K562 (cell line): Measurements from ENCODE around the gene WDR35. TPM values are rescaled to one million over a fixed set of nuclear protein-coding genes. Genes with fewer than 3 reads are reported as not detected.

Experiments
- ATAC-seq: fragments of 200-7000 bp; cut with Tn5 transposase; 3 replicates; pipeline ENCODE4 v1.9.1; 2020; ENCODE audit warnings: moderate library complexity
- BruUV-seq: library from RNA; stranded (reverse); fragments of 400-500 nt; replicated peaks from 2 replicates; lab custom pipeline; 2021; lab: Mats Ljungman, UMichigan
- CTCF ChIA-PET: fragments of 300-600 bp; formaldehyde crosslinking; extraction: SDS; loops from one replicate; lab custom pipeline; 2021; ENCODE audit warnings: low intra/inter-chr PET ratio; lab: Yijun Ruan, JAX
- POLR2A ChIA-PET: fragments of 300-600, 350-650 bp; sonication (Branson Sonifier 250); formaldehyde crosslinking; extraction: SDS; loops from one replicate; lab custom pipeline; 2021; ENCODE audit warnings: antibody characterized with exemption, inconsistent platforms; lab: Yijun Ruan, JAX
- DNase-seq, 4 experiments: peaks; one replicate each; pipeline versions ENCODE4 v3.0.0 to v3.0.0-alpha.2; 2011 to 2018; ENCODE audit warnings: low spot score in 3 of 4, mixed read lengths in 3 of 4; ENCODE audit errors: extremely low read depth in 1 of 4
- FAIRE-seq: peaks from 2 replicates; lab custom pipeline; 2011; peaks lifted over from hg19 to GRCh38; lab: Jason Lieb, UNC
- H2AFZ ChIP-seq: 2 replicates; pipeline ENCODE4 v1.6.0; 2011; ENCODE audit warnings: low read depth, low read length, control low read depth, inconsistent platforms
- H3K27ac ChIP-seq: fragments of 200-600 bp; 3 replicates; pipeline ENCODE4 v1.8.0; 2011; ENCODE audit warnings: low read depth, mild to moderate bottlenecking, control low read depth, inconsistent platforms, low read length, moderate library complexity, mixed read lengths; ENCODE audit errors: extremely low read depth
- H3K27me3 ChIP-seq, 2 experiments: fragments of 300-600 bp in 1 of 2; 2 replicates in 1 of 2; 3 replicates in 1 of 2; pipeline versions ENCODE4 v1.6.0 to v1.8.0; 2011; ENCODE audit warnings: inconsistent platforms in 2 of 2, low read length in 2 of 2, mild to moderate bottlenecking in 1 of 2, mixed read lengths in 1 of 2, moderate library complexity in 1 of 2; ENCODE audit not compliant: control insufficient read depth in 2 of 2, insufficient read depth in 2 of 2
- H3K36me3 ChIP-seq: fragments of 300-600 bp; 3 replicates; pipeline ENCODE4 v1.8.0; 2011; ENCODE audit warnings: mild to moderate bottlenecking, low read length, inconsistent platforms; ENCODE audit not compliant: control insufficient read depth, insufficient read depth
- H3K4me1 ChIP-seq, 2 experiments: fragments of 200-600 bp in 1 of 2; replicated peaks in 1 of 2; 2 replicates in 1 of 2; 3 replicates in 1 of 2; pipeline versions ENCODE4 v1.5.1 to v1.8.0; 2011; ENCODE audit warnings: inconsistent platforms in 2 of 2, low read length in 2 of 2, mild to moderate bottlenecking in 1 of 2, mixed read lengths in 1 of 2, moderate library complexity in 1 of 2; ENCODE audit not compliant: control insufficient read depth in 2 of 2, insufficient read depth in 2 of 2
- H3K4me2 ChIP-seq: 2 replicates; pipeline ENCODE4 v1.6.1; 2011; ENCODE audit warnings: low read length, control low read depth, inconsistent platforms, mixed read lengths; ENCODE audit not compliant: insufficient read depth
- H3K4me3 ChIP-seq: fragments of 200-600 bp; sonication (generic), shearing (Covaris generic); 2 replicates; pipeline ENCODE4 v1.5.1; 2016; ENCODE audit warnings: control low read depth, inconsistent platforms
- H3K79me2 ChIP-seq: fragments of 200-600 bp; 3 replicates; pipeline ENCODE4 v1.8.0; 2011; ENCODE audit warnings: low read length, inconsistent platforms; ENCODE audit not compliant: control insufficient read depth, insufficient read depth
- H3K9ac ChIP-seq, 2 experiments: 2 replicates each; pipeline versions ENCODE4 v1.6.0 to v1.6.1; 2011; ENCODE audit warnings: low read depth in 2 of 2, low read length in 2 of 2, control low read depth in 1 of 2, inconsistent platforms in 1 of 2, mild to moderate bottlenecking in 1 of 2, mixed read lengths in 1 of 2; ENCODE audit not compliant: insufficient read depth in 1 of 2
- H3K9me1 ChIP-seq: one replicate; pipeline ENCODE4 v1.6.0; 2011; ENCODE audit warnings: inconsistent platforms, mild to moderate bottlenecking, low read length, moderate library complexity; ENCODE audit not compliant: control insufficient read depth, insufficient read depth
- H3K9me3 ChIP-seq: replicated peaks from 2 replicates; pipeline ENCODE4 v1.5.1; 2011; ENCODE audit warnings: low read depth, low read length, inconsistent platforms; ENCODE audit not compliant: control insufficient read depth, insufficient read depth
- H4K20me1 ChIP-seq: replicated peaks from 2 replicates; pipeline ENCODE4 v1.6.1; 2011; ENCODE audit warnings: low read length, inconsistent platforms, mixed read lengths; ENCODE audit not compliant: control insufficient read depth, insufficient read depth
- ADNP ChIP-seq: fragments of 200-800 bp; sonication (Bioruptor generic); IDR thresholded peaks from 2 replicates; pipeline ENCODE4 v1.6.1; 2016; ENCODE audit warnings: missing genetic modification characterization, missing compliant biosample characterization
- CBX5 ChIP-seq: IDR thresholded peaks from 2 replicates; pipeline ENCODE4 v1.6.1; 2014; ENCODE audit warnings: low read depth, borderline replicate concordance
- CHD1 ChIP-seq: fragments of 200-600 bp; sonication (generic); IDR thresholded peaks from one replicate; pipeline ENCODE4 v1.6.1; 2012; ENCODE audit warnings: mild to moderate bottlenecking, moderate library complexity, low read length, inconsistent platforms
- DPF2 ChIP-seq: fragments of 450-650 bp; IDR thresholded peaks from 2 replicates; pipeline ENCODE4 v1.6.1; 2016
- ELF2 ChIP-seq: fragments of 250-450 bp; sonication (Bioruptor Pico); IDR thresholded peaks from 2 replicates; pipeline ENCODE4 v1.5.0; 2021; ENCODE audit warnings: mild to moderate bottlenecking
- HCFC1 ChIP-seq: IDR thresholded peaks from 2 replicates; pipeline ENCODE4 v1.6.1; 2012; ENCODE audit warnings: low read depth, low read length, improper control_type of control experiment
- RBBP5 ChIP-seq: fragments of 200-600 bp; sonication (generic); IDR thresholded peaks from 2 replicates; pipeline ENCODE4 v1.6.1; 2012; ENCODE audit warnings: borderline replicate concordance, mild to moderate bottlenecking, low read length, control low read depth, inconsistent platforms; ENCODE audit not compliant: insufficient read depth, poor library complexity, severe bottlenecking
- ZNF239 ChIP-seq: fragments of 250-450 bp; sonication (Bioruptor Pico); IDR thresholded peaks from 2 replicates; pipeline ENCODE4 v1.4.0; 2020; ENCODE audit warnings: mild to moderate bottlenecking
- ZNF431 ChIP-seq: sonication (generic); formaldehyde crosslinking; IDR thresholded peaks from 2 replicates; pipeline ENCODE4 v1.8.0; 2022; ENCODE audit warnings: mild to moderate bottlenecking, missing genetic modification reagents
- WGBS: fragments of 100-300 bp; shearing (Covaris generic); methylation state at CpG from one replicate; pipeline ENCODE4 v1.1.6; 2016; ENCODE audit warnings: low coverage, mixed read lengths; ENCODE audit not compliant: insufficient coverage; ENCODE audit errors: missing lambda C conversion rate; 5-methylcytosine and 5-hydroxymethylcytosine counted together
- in situ Hi-C: fragments of 300-500 bp; cut with MboI; formaldehyde crosslinking; loops from 4 replicates; pipeline ENCODE4 v1.15.0; 2018; ENCODE audit warnings: inconsistent platforms, mixed read lengths
- intact Hi-C: fragments of 100-400 bp; cut with micrococcal nuclease; formaldehyde crosslinking; loops from 2 replicates; pipeline ENCODE4 v1.14.2; 2022
- polyA plus RNA-seq, 8 experiments: library from polyadenylated mRNA; depleted of rRNA in 4 of 8; stranded (reverse) in 5 of 8; unstranded in 3 of 8; fragments of >200 nt; fragmentation: Nextera tagmentation in 2 of 8; fragmentation: Illumina TruSeq in 1 of 8; extraction: Ambion mirVana in 2 of 8; extraction: Trizol in 1 of 8; gene quantifications; 2 replicates each; pipeline versions ENCODE4 v1.2.1 to v1.2.3, GENCODE V29; 2011 to 2014; ENCODE audit warnings: inconsistent platforms in 1 of 8, missing spikeins in 1 of 8
- total RNA-seq, 7 experiments: library from RNA; depleted of rRNA in 6 of 7; stranded (reverse); fragments of >200 nt in 6 of 7; fragmentation: Illumina TruSeq in 2 of 7; extraction: Trizol in 2 of 7; gene quantifications; 2 replicates each; pipeline versions ENCODE4 v1.2.1 to v1.2.3, GENCODE V29; 2011 to 2021; ENCODE audit warnings: low replicate concordance in 1 of 7
- TF ChIP-seq, protein P1 (sequence below), 2 experiments: IDR thresholded peaks in 1 of 2; conservative IDR thresholded peaks in 1 of 2; 2 replicates each; pipeline ENCODE4 v1.6.1; 2016; ENCODE audit warnings: low read depth in 2 of 2, mild to moderate bottlenecking in 1 of 2, missing compliant biosample characterization in 1 of 2, missing genetic modification characterization in 1 of 2, moderate library complexity in 1 of 2
- TF ChIP-seq, protein P2 (sequence below), 2 experiments: fragments of 450-650 bp in 1 of 2; IDR thresholded peaks; 2 replicates each; pipeline ENCODE4 v1.6.1; 2011 to 2017; ENCODE audit warnings: low read depth in 2 of 2, antibody characterized with exemption in 1 of 2, borderline replicate concordance in 1 of 2, low read length in 1 of 2, mild to moderate bottlenecking in 1 of 2, mixed read lengths in 1 of 2; ENCODE audit not compliant: control insufficient read depth in 1 of 2

WDR35 gene
- total and polyA plus RNA-seq, 9 of the 15 experiments (the other 6 are each of a cell fraction or from before 2014, with no cell fraction given): 3.3 to 13.1 (median 8.0) TPM

- peaks cover 12% of the 10 kb centered on the region in 2 experiments; a peak in 4 of 5 replicates for H3K4me1 ChIP-seq
- no peaks in the 10 kb centered on the region for H3K27me3 ChIP-seq
- H3K36me3 ChIP-seq: peaks cover 3% of the 10 kb centered on the region; the same call in 1 of the 3 replicates
- FAIRE-seq: peak; percentile 49
- peak; percentile 18 for ATAC-seq
- H2AFZ ChIP-seq: no peak overlapping the region
- H3K9me3 ChIP-seq: no peaks in the 10 kb centered on the region
- peak overlapping the region; percentile 88 to 98; a peak in 3 of 4 replicates for H3K9ac ChIP-seq
- intact Hi-C loops: loop anchor here (5.0 kb wide), 1 partner anchor 152 kb away; the partner anchor contains the start of gene LAPTM4A
- peak in 2 of 4 experiments; percentile 9 to 58 for DNase-seq
- under 1% methylated on average over 11 of the region's 11 CpGs for WGBS
- POLR2A ChIA-PET: interaction anchor here (0.6 to 1.3 kb wide), 8 partner anchors 8 to 1610 kb away, joined by 3 to 6 read pairs (median 4); no protein-coding TSS in a partner anchor
- in situ Hi-C loops: no loop called here
- no TSS peak for BruUV-seq
- CTCF ChIA-PET: no interaction called here
- peaks cover 7% of the 10 kb centered on the region; the same call in 1 of the 2 replicates for H4K20me1 ChIP-seq
- H3K79me2 ChIP-seq: peaks cover 68% of the 10 kb centered on the region
- H3K4me2 ChIP-seq: peak overlapping the region; percentile 92
- H3K4me3 ChIP-seq: peak overlapping the region; percentile 68
- H3K27ac ChIP-seq: peak overlapping the region; percentile 99
- H3K9me1 ChIP-seq: no peaks in the 10 kb centered on the region
- TF ChIP-seq ADNP (tag) (no peak), ZNF239 (CRISPR knock-in tag) (no peak), HCFC1 (no peak), ELF2 (no peak), CBX5 (no peak), CHD1 (no peak), RBBP5 (no peak), ZNF431 (CRISPR knock-in tag) (no peak), DPF2 (peak; percentile 53)
- TF ChIP-seq, protein P1, sequence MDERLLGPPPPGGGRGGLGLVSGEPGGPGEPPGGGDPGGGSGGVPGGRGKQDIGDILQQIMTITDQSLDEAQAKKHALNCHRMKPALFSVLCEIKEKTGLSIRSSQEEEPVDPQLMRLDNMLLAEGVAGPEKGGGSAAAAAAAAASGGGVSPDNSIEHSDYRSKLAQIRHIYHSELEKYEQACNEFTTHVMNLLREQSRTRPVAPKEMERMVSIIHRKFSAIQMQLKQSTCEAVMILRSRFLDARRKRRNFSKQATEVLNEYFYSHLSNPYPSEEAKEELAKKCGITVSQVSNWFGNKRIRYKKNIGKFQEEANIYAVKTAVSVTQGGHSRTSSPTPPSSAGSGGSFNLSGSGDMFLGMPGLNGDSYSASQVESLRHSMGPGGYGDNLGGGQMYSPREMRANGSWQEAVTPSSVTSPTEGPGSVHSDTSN (CRISPR knock-in tag; IDR thresholded peaks at IDR 0.05; ENCODE audit: low read depth): no peak
- TF ChIP-seq, protein P1 (tag; conservative IDR thresholded peaks at IDR 0.05; ENCODE audit: low read depth): 0 out of 2 replicates have a peak, but pooled peaks have one; percentile 16
- TF ChIP-seq, protein P2, sequence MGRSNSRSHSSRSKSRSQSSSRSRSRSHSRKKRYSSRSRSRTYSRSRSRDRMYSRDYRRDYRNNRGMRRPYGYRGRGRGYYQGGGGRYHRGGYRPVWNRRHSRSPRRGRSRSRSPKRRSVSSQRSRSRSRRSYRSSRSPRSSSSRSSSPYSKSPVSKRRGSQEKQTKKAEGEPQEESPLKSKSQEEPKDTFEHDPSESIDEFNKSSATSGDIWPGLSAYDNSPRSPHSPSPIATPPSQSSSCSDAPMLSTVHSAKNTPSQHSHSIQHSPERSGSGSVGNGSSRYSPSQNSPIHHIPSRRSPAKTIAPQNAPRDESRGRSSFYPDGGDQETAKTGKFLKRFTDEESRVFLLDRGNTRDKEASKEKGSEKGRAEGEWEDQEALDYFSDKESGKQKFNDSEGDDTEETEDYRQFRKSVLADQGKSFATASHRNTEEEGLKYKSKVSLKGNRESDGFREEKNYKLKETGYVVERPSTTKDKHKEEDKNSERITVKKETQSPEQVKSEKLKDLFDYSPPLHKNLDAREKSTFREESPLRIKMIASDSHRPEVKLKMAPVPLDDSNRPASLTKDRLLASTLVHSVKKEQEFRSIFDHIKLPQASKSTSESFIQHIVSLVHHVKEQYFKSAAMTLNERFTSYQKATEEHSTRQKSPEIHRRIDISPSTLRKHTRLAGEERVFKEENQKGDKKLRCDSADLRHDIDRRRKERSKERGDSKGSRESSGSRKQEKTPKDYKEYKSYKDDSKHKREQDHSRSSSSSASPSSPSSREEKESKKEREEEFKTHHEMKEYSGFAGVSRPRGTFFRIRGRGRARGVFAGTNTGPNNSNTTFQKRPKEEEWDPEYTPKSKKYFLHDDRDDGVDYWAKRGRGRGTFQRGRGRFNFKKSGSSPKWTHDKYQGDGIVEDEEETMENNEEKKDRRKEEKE (IDR thresholded peaks at IDR 0.05; ENCODE audit: borderline replicate concordance in 1 of 2, control insufficient read depth in 1 of 2, low read depth in 2 of 2, low read length in 1 of 2): peak in 1 of 2 experiments; percentile 19; a peak in 1 of 4 replicates
These were observed 89.6 kb downstream of the WDR35 start for GRCh38 chr2:19899985-19900930.
